ENCODE results near the gene DNAH8.

- TF ChIP-seq CTCF (IDR thresholded peaks at IDR 0.05) (peak; percentile 62), USF2 (IDR thresholded peaks at IDR 0.05; ENCODE audit: borderline replicate concordance, low read depth, low read length) (no peak), PBX3 (IDR thresholded peaks at IDR 0.05) (no peak), POLR2AphosphoS5 (IDR thresholded peaks at IDR 0.05; ENCODE audit: low read depth, low read length) (no peak)
Measured at GRCh38 chr6:38973178-38974057, 258.3 kb downstream of the DNAH8 start.
